H9 (cell line): ENCODE measurements around the gene CDYL. TPM values are rescaled to one million over a fixed set of nuclear protein-coding genes. Genes with fewer than 3 reads are reported as not detected.

ENCODE experiments used
- DNase-seq: peaks from one replicate; pipeline ENCODE4 v3.0.0-alpha.2; 2017
- H2AFZ ChIP-seq: one replicate; pipeline ENCODE4 v1.6.1; 2013; ENCODE audit warnings: mild to moderate bottlenecking, low read length, control low read depth, moderate library complexity
- H2AK5ac ChIP-seq: 2 replicates; pipeline ENCODE4 v1.6.1; 2013; ENCODE audit warnings: low read length, control low read depth, mixed read lengths; ENCODE audit not compliant: insufficient read length
- H2BK120ac ChIP-seq: one replicate; pipeline ENCODE4 v1.6.1; 2013; ENCODE audit warnings: low read depth, mild to moderate bottlenecking, low read length, control low read depth, inconsistent platforms; ENCODE audit not compliant: poor library complexity, severe bottlenecking
- H2BK12ac ChIP-seq: 2 replicates; pipeline ENCODE4 v1.6.1; 2013; ENCODE audit warnings: low read length, control low read depth, mixed read lengths, low read depth; ENCODE audit not compliant: insufficient read length
- H2BK15ac ChIP-seq: 2 replicates; pipeline ENCODE4 v1.6.1; 2013; ENCODE audit warnings: low read depth, low read length, control low read depth
- H2BK20ac ChIP-seq: one replicate; pipeline ENCODE4 v1.6.1; 2013; ENCODE audit warnings: low read depth, mild to moderate bottlenecking, low read length, control low read depth, inconsistent platforms; ENCODE audit not compliant: poor library complexity, severe bottlenecking
- H2BK5ac ChIP-seq: 2 replicates; pipeline ENCODE4 v1.6.1; 2013; ENCODE audit warnings: low read length, control low read depth, mixed read lengths; ENCODE audit not compliant: insufficient read length
- H3K14ac ChIP-seq: 2 replicates; pipeline ENCODE4 v1.6.1; 2013; ENCODE audit warnings: low read length, control low read depth; ENCODE audit not compliant: insufficient read depth
- H3K18ac ChIP-seq: 2 replicates; pipeline ENCODE4 v1.6.1; 2013; ENCODE audit warnings: low read depth, mild to moderate bottlenecking, mixed read lengths, low read length, control low read depth; ENCODE audit not compliant: insufficient read length
- H3K23ac ChIP-seq: 2 replicates; pipeline ENCODE4 v1.6.1; 2013; ENCODE audit warnings: low read length, control low read depth, mixed read lengths, low read depth; ENCODE audit not compliant: insufficient read length
- H3K23me2 ChIP-seq: 2 replicates; pipeline ENCODE4 v1.6.1; 2013; ENCODE audit warnings: low read depth, mild to moderate bottlenecking, mixed read lengths, low read length, control low read depth; ENCODE audit not compliant: insufficient read length, poor library complexity, severe bottlenecking
- H3K27ac ChIP-seq: 2 replicates; pipeline ENCODE4 v1.5.1; 2013; ENCODE audit warnings: low read length, control low read depth, mixed read lengths, low read depth; ENCODE audit not compliant: insufficient read length
- H3K27me3 ChIP-seq: 2 replicates; pipeline ENCODE4 v1.6.1; 2013; ENCODE audit warnings: low read length, control low read depth, inconsistent platforms; ENCODE audit not compliant: insufficient read depth
- H3K4ac ChIP-seq: 2 replicates; pipeline ENCODE4 v1.6.1; 2013; ENCODE audit warnings: low read depth, mild to moderate bottlenecking, control low read depth, inconsistent platforms, low read length, moderate library complexity
- H3K4me1 ChIP-seq: 2 replicates; pipeline ENCODE4 v1.6.1; 2013; ENCODE audit warnings: low read length, control low read depth, inconsistent platforms; ENCODE audit not compliant: insufficient read depth
- H3K4me2 ChIP-seq: 2 replicates; pipeline ENCODE4 v1.6.1; 2013; ENCODE audit warnings: low read length, control low read depth, mixed read lengths; ENCODE audit not compliant: insufficient read length, insufficient read depth
- H3K56ac ChIP-seq: 2 replicates; pipeline ENCODE4 v1.6.1; 2013; ENCODE audit warnings: low read depth, mild to moderate bottlenecking, mixed read lengths, low read length, control low read depth; ENCODE audit not compliant: insufficient read length
- H3K79me1 ChIP-seq: 2 replicates; pipeline ENCODE4 v1.6.1; 2013; ENCODE audit warnings: low read depth, mild to moderate bottlenecking, moderate library complexity, low read length, control low read depth, inconsistent platforms; ENCODE audit not compliant: insufficient read depth, poor library complexity, severe bottlenecking
- H3K79me2 ChIP-seq: 2 replicates; pipeline ENCODE4 v1.6.1; 2013; ENCODE audit warnings: low read length, control low read depth, inconsistent platforms; ENCODE audit not compliant: insufficient read depth
- H3K9ac ChIP-seq: 2 replicates; pipeline ENCODE4 v1.6.1; 2013; ENCODE audit warnings: low read length, control low read depth, mixed read lengths; ENCODE audit not compliant: insufficient read length; ENCODE audit errors: extremely low read depth
- H3K9me3 ChIP-seq: one replicate; pipeline ENCODE4 v1.6.1; 2013; ENCODE audit warnings: low read depth, low read length, inconsistent platforms; ENCODE audit not compliant: control insufficient read depth
- H3T11ph ChIP-seq: one replicate; pipeline ENCODE4 v1.6.1; 2013; ENCODE audit warnings: mild to moderate bottlenecking, low read length, control low read depth, inconsistent platforms
- H4K20me1 ChIP-seq: one replicate; pipeline ENCODE4 v1.6.1; 2013; ENCODE audit not compliant: control insufficient read depth, insufficient read length, insufficient read depth
- H4K5ac ChIP-seq: 2 replicates; pipeline ENCODE4 v1.6.1; 2013; ENCODE audit warnings: low read depth, mild to moderate bottlenecking, mixed read lengths, low read length, control low read depth; ENCODE audit not compliant: insufficient read length
- H4K8ac ChIP-seq: replicated peaks from 2 replicates; pipeline ENCODE4 v1.6.1; 2013; ENCODE audit warnings: low read length, control low read depth, mixed read lengths, low read depth; ENCODE audit not compliant: insufficient read length
- H4K91ac ChIP-seq: 2 replicates; pipeline ENCODE4 v1.6.1; 2013; ENCODE audit warnings: low read depth, mild to moderate bottlenecking, moderate library complexity, mixed read lengths, low read length, control low read depth; ENCODE audit not compliant: insufficient read length
- H3K27ac Mint-ChIP-seq, 3 experiments: 2 replicates in 2 of 3; 3 replicates in 1 of 3; pipeline ENCODE4 v1.8.0; 2020 to 2021; ENCODE audit warnings: mixed read lengths in 3 of 3, mild to moderate bottlenecking in 1 of 3, moderate library complexity in 1 of 3
- H3K27me3 Mint-ChIP-seq: 2 replicates; pipeline ENCODE4 v1.8.0; 2021; ENCODE audit warnings: low read depth, mild to moderate bottlenecking, moderate library complexity, mixed read lengths
- H3K36me3 Mint-ChIP-seq, 3 experiments: 2 replicates in 2 of 3; 3 replicates in 1 of 3; pipeline ENCODE4 v1.8.0; 2020 to 2021; ENCODE audit warnings: low read depth in 3 of 3, mixed read lengths in 3 of 3; ENCODE audit not compliant: insufficient read depth in 1 of 3
- H3K4me1 Mint-ChIP-seq, 2 experiments: 2 replicates each; pipeline ENCODE4 v1.8.0; 2020; ENCODE audit warnings: mixed read lengths in 2 of 2
- H3K4me3 Mint-ChIP-seq, 2 experiments: 2 replicates in 1 of 2; 3 replicates in 1 of 2; pipeline ENCODE4 v1.8.0; 2020 to 2021; ENCODE audit warnings: mild to moderate bottlenecking in 2 of 2, mixed read lengths in 2 of 2, moderate library complexity in 1 of 2
- H3K9me3 Mint-ChIP-seq, 2 experiments: 2 replicates in 1 of 2; 3 replicates in 1 of 2; pipeline ENCODE4 v1.8.0; 2020; ENCODE audit warnings: mild to moderate bottlenecking in 2 of 2, mixed read lengths in 2 of 2, moderate library complexity in 1 of 2
- CTCF ChIP-seq: fragments of 200-600 bp; sonication (generic); conservative IDR thresholded peaks from 3 replicates; pipeline ENCODE4 v1.8.0; 2021; ENCODE audit warnings: antibody characterized with exemption, mild to moderate bottlenecking
- WGBS: extraction: QIAGEN DNeasy Blood & Tissue Kit; methylation state at CpG from one replicate; pipeline ENCODE4 v1.1.7; 2013; ENCODE audit warnings: missing lambda C conversion rate, low lambda C conversion rate, mixed read lengths; ENCODE audit not compliant: insufficient read length; ENCODE audit errors: extremely low coverage; 5-methylcytosine and 5-hydroxymethylcytosine counted together
- total RNA-seq: library from RNA; stranded (reverse); gene quantifications from 2 replicates; pipeline ENCODE4 v1.2.1, GENCODE V29; 2021

Gene CDYL
- total RNA-seq, 1 experiment from 2014 or later: 95.0 TPM

- no peak for TF ChIP-seq CTCF
- H3T11ph ChIP-seq: no peak overlapping the region
- peaks cover 43 to 65% (median 64%) of the 10 kb centered on the region in 3 experiments for H3K36me3 Mint-ChIP-seq
- no peak overlapping the region for H3K18ac ChIP-seq
- H2BK120ac ChIP-seq: no peak overlapping the region
- H3K14ac ChIP-seq: peak overlapping the region; percentile 23; the same call in 1 of the 2 replicates
- no peak overlapping the region for H3K27ac ChIP-seq
- H3K4ac ChIP-seq: no peak overlapping the region
- H3K4me1 Mint-ChIP-seq: peaks cover 58 to 64% of the 10 kb centered on the region in 2 experiments
- H3K23ac ChIP-seq: no peak overlapping the region
- H3K4me1 ChIP-seq: peaks cover 4% of the 10 kb centered on the region; the same call in 1 of the 2 replicates
- no peak overlapping the region for H4K91ac ChIP-seq
- H3K56ac ChIP-seq: no peak overlapping the region
- no peak overlapping the region for H2AFZ ChIP-seq
- no peak overlapping the region for H3K4me2 ChIP-seq
- H3K79me1 ChIP-seq: peaks cover 4% of the 10 kb centered on the region
- H2BK12ac ChIP-seq: no peak overlapping the region
- no peak for DNase-seq
- no peak overlapping the region for H3K4me3 Mint-ChIP-seq
- no peak overlapping the region for H2BK5ac ChIP-seq
- H3K9ac ChIP-seq: no peak overlapping the region
- no peak overlapping the region for H2BK15ac ChIP-seq
- WGBS: no CpG with 5 or more reads among the region's 11 CpGs
- no peak overlapping the region for H4K8ac ChIP-seq
- H4K20me1 ChIP-seq: peaks cover 2% of the 10 kb centered on the region
- peak overlapping the region in 2 of 3 experiments; percentile 54 to 57; a peak in 2 of 7 replicates for H3K27ac Mint-ChIP-seq
- no peaks in the 10 kb centered on the region for H3K27me3 ChIP-seq
- H2AK5ac ChIP-seq: no peak overlapping the region
- H3K9me3 ChIP-seq: no peaks in the 10 kb centered on the region
- no peaks in the 10 kb centered on the region for H3K9me3 Mint-ChIP-seq
- H2BK20ac ChIP-seq: no peak overlapping the region
- no peak overlapping the region for H4K5ac ChIP-seq
- no peaks in the 10 kb centered on the region; the same call in 1 of the 2 replicates for H3K27me3 Mint-ChIP-seq
- no peaks in the 10 kb centered on the region; the same call in 1 of the 2 replicates for H3K79me2 ChIP-seq
- H3K23me2 ChIP-seq: no peaks in the 10 kb centered on the region
Measured at GRCh38 chr6:4946521-4946920, 170.3 kb downstream of the CDYL start.
